Measurements from ENCODE around the gene FAM229A. TPM values are rescaled to one million over a fixed set of nuclear protein-coding genes. Genes with fewer than 3 reads are reported as not detected.
"Not testable (repeated sequence)": the region's sequence is repeated elsewhere in the genome, so short reads cannot be mapped to it uniquely, and the experiment has no call there.

The FAM229A gene
- total RNA-seq, result 3.2 TPM
- long read RNA-seq, partial matches to known transcripts, result 0 of 2 reads
- long read RNA-seq, other reads (novel, unspliced or antisense), result 0 of 2 reads

DNA sequence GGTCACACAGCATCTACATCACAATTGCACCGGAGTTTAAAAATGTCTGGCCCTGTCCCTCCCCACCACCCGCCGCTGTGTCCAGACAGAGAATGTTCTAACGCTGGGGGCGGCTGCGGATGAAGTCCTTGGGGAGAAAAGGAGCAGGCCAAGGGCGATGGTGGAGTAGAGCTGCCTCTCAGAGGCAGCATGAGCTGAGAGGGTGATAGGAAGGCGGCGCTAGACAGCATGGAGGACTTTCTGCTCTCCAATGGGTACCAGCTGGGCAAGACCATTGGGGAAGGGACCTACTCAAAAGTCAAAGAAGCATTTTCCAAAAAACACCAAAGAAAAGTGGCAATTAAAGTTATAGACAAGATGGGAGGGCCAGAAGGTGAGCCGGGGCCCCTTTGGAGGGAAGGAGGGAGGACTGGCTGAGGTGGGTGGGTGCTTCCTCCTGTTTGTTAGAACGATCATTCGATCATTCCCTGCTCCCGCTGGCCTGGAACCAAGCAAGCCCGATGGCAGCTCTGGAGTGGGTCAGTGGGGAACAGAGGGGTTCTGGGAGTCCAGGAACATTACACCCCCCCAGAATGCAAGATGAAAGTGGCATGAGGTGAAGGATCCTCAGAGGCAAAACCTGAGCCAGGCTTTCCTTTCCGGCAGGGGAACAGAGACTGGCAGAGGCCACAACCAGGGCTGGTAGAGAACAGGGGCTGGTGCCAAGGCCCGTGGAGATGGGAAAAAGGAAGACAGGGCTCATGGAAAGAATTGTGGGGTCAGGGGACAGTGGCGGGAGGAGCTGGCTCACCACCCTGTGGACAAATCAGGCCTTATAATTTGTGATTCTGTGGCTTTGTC, at the start of gene FAM229A, which contains the start of gene TSSK3:
Gene FAM229A (minus strand): TSS at position 12 of the 840 bp plus-strand sequence. CDS start 394 bp downstream, outside the sequence.
Gene TSSK3 (plus strand): TSS at position 66 of the 840 bp plus-strand sequence. CDS start 163 bp downstream, at position 229.
- DNase-seq (ENCODE audit: low spot score), result no peak
- intact Hi-C loops (cut with DNase I), result loop anchor here (1.0 kb wide), 1 partner anchor 27 kb away; no protein-coding TSS in a partner anchor

GRCh38 chr1:32411261-32411660, 49.0 kb upstream of the FAM229A start:
- intact Hi-C loops (cut with DNase I), result no loop called here
- DNase-seq (ENCODE audit: low spot score), result no peak

- DNase-seq (ENCODE audit: low spot score), result no peak
- intact Hi-C loops (cut with DNase I), result no loop called here
Measured at GRCh38 chr1:32406629-32407111, 44.4 kb upstream of the FAM229A start.

DNA sequence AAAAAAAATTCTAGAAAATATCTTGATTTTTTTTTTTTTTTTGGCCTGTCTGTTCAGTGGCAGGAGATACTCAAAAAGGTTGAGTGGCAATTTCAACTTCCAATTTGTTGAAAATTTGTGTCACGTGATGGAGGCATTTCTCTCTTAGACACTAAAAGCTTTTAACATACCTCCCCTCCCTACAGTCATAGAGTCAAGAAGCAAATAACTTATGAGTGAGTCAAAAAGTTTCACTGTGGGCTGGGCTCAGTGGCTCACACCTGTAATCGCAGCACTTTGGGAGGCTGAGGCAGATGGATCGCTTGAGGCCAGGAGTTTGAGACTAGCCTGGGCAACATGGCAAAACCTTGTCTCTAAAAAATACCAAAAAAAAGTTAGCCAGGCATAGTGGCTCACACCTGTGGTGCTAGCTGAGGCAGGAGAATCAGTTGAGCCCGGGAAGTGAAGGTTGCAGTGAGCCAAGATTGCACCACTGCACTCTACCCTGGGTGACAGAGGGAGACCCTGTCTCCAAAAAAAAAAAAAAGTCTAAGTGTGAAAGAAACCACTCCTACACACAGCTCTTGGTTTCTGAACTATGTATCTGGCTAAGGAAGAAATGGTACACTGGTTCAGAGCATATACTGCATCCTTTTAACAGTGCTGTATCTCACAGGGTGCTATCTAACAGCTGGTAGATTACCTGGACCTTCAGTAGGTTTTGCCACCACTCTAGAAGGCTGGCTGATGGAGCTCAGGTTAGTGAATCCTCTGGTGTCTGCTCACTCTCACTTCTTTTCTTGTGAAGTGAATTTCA, 43.6 kb upstream of the FAM229A start:
- intact Hi-C loops (cut with DNase I), result no loop called here
- DNase-seq (ENCODE audit: low spot score), result no peak

- intact Hi-C loops (cut with DNase I), result loop anchor here (5.0 kb wide), 1 partner anchor 367 kb away; no protein-coding TSS in a partner anchor
- DNase-seq (ENCODE audit: low spot score), result no peak
Measured at GRCh38 chr1:32404946-32405345, 42.7 kb upstream of the FAM229A start.

DNA sequence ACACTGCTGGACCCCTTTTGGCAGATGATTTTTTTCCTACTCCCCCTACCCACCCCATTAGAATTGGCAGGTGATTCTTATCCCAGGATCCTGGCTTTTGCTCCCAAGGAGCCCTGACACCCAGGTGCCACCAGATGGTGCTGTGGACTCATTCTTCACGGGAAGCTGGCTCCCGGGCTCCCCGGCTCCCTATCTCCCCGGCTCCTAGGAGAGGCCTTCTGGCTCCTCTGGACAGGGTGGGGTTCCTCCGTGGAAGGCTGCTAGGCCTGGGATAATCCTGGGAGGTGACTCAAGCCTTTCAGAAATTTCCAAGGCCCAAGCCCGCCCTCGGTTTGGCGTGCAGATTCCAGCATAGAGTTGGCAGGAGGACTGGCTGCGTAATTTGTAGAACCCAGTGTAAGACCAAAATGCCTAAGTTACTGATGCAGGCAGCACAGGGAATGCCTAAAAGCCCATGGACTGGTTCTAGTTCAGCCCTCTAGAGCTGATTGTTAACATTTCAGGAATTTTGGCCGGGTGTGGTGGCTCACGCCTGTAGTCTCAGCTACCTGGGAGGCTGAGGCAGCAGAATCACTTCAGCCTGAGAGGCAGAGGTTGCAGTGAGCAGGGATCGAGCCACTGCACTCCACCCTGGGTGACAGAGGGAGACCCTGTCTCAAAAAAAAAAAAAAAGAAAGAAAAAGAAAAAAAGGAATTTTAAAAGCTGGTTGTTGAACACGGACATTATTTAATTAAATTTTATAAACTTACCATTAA, 38.8 kb upstream of the FAM229A start:
- intact Hi-C loops (cut with DNase I), result loop anchor here (2.0 to 5.0 kb wide), 2 partner anchors 14 to 371 kb away; no protein-coding TSS in a partner anchor
- peak; percentile 88 for DNase-seq (ENCODE audit: low spot score)

DNA sequence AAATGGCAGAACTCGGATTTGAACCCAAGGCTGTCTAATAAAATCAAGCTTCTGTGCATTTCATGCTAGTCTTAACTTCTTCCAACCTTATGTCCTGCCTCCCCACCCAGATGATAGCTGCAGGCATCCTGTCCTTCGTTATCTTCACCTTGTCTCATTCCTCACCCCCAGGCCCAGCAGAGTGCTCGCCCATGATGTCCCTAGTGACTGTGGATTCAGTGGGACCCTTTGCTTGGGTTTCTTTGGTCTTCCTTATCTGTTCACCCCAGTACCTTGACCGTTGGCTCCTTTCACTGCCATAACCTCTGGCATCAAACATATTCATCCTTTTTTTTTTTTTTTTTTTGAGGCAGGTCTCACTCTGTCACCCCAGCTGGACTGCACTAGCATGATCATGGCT, 37.6 kb upstream of the FAM229A start:
- DNase-seq (ENCODE audit: low spot score), result no peak
- intact Hi-C loops (cut with DNase I), result loop anchor here (2.0 to 5.0 kb wide), 2 partner anchors 15 to 372 kb away; no protein-coding TSS in a partner anchor

GRCh38 chr1:32398401-32398800, 36.1 kb upstream of the FAM229A start:
- no peak for DNase-seq (ENCODE audit: low spot score)
- intact Hi-C loops (cut with DNase I), result no loop called here

- intact Hi-C loops (cut with DNase I); DNase-seq (ENCODE audit: low spot score): not testable (repeated sequence)
Measured at GRCh38 chr1:32396524-32396923, 34.2 kb upstream of the FAM229A start.

- no peak for DNase-seq (ENCODE audit: low spot score)
- intact Hi-C loops (cut with DNase I), result loop anchor here (2.0 to 5.0 kb wide), 2 partner anchors 58 to 173 kb away; partner anchors contain the start of genes EIF3I, MARCKSL1 and TMEM234
Measured at GRCh38 chr1:32394890-32395432, 32.7 kb upstream of the FAM229A start.

- intact Hi-C loops (cut with DNase I), result loop anchor here (2.0 to 5.0 kb wide), 2 partner anchors 58 to 172 kb away; partner anchors contain the start of genes EIF3I, MARCKSL1 and TMEM234
- peak; percentile 99 for DNase-seq (ENCODE audit: low spot score)
Measured at GRCh38 chr1:32394141-32394889, 32.0 kb upstream of the FAM229A start, which contains the start of gene BSDC1. TSS of gene BSDC1 (minus strand) at chr1:32394441. CDS start at chr1:32394414, 27 bp downstream.

GRCh38 chr1:32393832-32394140, 31.5 kb upstream of the FAM229A start:
- intact Hi-C loops (cut with DNase I), result loop anchor here (2.0 to 5.0 kb wide), 2 partner anchors 57 to 171 kb away; partner anchors contain the start of genes EIF3I, MARCKSL1 and TMEM234
- no peak for DNase-seq (ENCODE audit: low spot score)

GRCh38 chr1:32393136-32393535, 30.9 kb upstream of the FAM229A start:
- intact Hi-C loops (cut with DNase I), result loop anchor here (5.0 kb wide), 1 partner anchor 171 kb away; the partner anchor contains the start of genes EIF3I and TMEM234
- DNase-seq (ENCODE audit: low spot score), result no peak

DNA sequence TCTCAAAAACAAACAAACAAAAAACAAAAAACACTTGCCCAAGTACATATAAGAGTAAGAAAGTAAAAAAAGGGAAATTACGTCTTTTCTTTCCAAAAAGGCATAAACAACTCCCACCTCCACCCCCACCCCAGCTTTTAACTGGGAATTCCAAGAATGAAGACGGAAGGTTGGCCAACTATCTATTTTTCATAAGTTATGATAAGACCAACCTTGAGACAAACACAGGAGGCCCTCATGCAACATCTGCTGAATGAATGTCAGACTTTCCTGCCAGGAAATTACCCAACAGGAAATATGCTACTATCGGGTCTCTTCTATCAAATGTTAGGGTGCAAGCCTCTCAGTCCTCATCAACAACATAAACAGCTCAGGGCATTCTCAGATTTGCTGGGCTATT, 30.0 kb upstream of the FAM229A start:
- DNase-seq (ENCODE audit: low spot score), result no peak
- intact Hi-C loops (cut with DNase I), result loop anchor here (5.0 kb wide), 1 partner anchor 170 kb away; the partner anchor contains the start of genes EIF3I and TMEM234

DNA sequence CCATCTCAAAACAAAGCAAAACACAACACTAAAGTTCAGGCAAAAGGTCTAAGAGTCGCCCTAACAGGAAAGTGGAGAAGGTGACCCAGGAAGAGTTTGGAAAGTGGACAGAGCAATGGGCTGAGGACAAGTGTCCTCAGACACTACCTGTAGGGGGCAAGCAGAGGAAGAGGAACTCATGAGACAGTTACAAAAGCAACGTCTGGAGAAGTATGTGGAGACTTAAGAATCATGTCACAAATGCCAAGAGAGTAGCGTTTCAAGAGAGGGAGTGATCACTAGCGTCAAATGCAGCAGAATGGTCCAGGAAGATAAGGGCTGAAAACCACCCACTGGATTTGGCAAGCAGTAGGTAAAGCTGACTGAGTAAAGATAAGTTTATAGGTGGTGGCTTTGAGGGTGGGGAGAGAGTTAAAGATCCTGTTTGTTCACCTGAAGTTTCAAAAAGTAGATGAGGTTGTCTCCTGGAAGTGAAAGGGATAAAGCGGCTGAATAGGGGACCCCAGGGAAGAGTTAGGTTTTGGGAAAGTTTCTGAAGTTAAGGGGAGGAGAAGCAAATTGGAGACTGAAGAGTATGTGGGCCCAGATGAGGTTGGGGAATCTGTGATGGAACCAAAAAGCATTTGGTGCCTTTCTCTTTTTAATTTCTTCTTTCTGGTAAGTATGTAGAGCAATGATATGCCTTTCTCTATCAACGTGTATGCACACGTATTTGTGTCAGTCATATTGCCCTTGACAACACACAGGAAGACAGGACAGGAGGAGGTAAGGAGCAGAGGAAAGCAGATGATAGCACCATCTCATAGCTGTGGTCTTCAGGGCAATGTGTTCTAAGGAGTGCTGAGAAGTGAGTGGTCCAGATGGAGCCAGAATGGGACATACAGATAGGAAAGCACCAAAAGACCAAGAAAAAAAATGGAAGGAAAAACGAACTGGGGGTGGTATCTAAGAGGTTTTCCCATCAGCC, 28.9 kb upstream of the FAM229A start:
- DNase-seq (ENCODE audit: low spot score), result no peak
- intact Hi-C loops (cut with DNase I), result loop anchor here (5.0 kb wide), 1 partner anchor 169 kb away; the partner anchor contains the start of genes EIF3I and TMEM234

DNA sequence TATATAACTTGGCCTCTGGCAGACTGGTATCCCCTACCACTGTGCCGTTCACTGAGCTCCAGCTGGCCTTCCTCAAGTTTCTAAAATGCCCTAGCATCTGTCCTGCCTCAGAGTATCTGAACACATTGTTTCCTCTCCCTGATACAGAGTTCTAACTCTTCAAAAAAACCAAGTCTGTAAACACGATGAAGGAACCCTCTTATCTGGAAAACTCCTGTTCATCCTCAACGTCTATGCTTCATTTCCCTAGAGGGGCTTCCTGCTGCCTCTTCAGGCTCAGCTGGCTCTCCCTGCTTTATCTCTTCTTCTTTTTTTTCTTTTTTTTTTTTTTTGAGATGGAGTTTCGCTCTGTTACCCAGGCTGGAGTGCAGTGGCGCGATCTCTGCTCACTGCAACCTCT, 26.4 kb upstream of the FAM229A start:
- no peak for DNase-seq (ENCODE audit: low spot score)
- intact Hi-C loops (cut with DNase I), result no loop called here

All from cardiac septum (tissue), 1 donor.